Measurements from ENCODE around the gene HLF.

DNA sequence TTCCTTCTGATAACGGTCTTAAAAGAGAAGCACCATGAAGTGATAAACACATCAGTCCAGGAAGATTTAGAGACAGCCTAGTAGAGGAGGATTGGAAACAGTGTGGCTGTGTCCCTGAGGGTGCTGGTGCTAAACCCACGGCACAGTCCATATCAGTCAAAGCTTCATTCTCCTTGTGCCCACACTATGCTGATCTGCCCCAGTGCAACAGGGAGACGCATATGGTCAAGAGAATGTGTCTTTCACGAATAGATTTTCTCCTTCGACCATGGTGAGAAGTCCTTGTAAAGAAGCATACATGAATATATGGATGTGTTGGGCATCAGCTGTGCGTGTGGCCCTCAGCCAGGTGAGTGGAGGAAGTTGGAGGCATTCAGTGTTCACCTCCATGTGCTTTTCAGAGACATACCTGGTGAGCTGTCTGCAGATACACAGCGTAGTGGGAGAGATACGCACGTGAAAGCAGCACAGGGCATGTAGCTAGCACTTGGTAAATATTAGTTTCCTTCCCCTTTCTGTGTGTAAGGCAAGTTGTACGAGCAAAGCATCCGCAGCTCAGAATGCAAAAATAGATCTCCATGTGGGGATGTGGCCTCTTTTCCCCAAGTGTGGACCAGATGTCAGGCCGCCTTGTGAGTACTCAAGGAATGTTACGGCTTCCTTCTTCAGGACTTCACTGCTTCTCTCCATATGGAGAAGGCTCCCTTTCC lies 29.4 kb downstream of the HLF start:
- TF ChIP-seq, protein P1, sequence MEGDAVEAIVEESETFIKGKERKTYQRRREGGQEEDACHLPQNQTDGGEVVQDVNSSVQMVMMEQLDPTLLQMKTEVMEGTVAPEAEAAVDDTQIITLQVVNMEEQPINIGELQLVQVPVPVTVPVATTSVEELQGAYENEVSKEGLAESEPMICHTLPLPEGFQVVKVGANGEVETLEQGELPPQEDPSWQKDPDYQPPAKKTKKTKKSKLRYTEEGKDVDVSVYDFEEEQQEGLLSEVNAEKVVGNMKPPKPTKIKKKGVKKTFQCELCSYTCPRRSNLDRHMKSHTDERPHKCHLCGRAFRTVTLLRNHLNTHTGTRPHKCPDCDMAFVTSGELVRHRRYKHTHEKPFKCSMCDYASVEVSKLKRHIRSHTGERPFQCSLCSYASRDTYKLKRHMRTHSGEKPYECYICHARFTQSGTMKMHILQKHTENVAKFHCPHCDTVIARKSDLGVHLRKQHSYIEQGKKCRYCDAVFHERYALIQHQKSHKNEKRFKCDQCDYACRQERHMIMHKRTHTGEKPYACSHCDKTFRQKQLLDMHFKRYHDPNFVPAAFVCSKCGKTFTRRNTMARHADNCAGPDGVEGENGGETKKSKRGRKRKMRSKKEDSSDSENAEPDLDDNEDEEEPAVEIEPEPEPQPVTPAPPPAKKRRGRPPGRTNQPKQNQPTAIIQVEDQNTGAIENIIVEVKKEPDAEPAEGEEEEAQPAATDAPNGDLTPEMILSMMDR (IDR thresholded peaks at IDR 0.05) = no peak
- TF ChIP-seq POLR2A (IDR thresholded peaks at IDR 0.05) = no peak

Data from Peyer's patch (tissue), 4 donors.